Measurements from ENCODE around the gene ZNF367. TPM values are rescaled to one million over a fixed set of nuclear protein-coding genes. Genes with fewer than 3 reads are reported as not detected.

The ZNF367 gene
- total and polyA plus RNA-seq, 4 donors: 0.36 to 18.1 (median 2.0) TPM

- TF ChIP-seq EGR1 (IDR thresholded peaks at IDR 0.05; ENCODE audit: low read depth in 2 of 2) (no peak), REST (IDR thresholded peaks at IDR 0.05) (no peak), HNF4A (conservative IDR thresholded peaks at IDR 0.05) (no peak), ATF3 (IDR thresholded peaks at IDR 0.05) (no peak), NR2F2 (IDR thresholded peaks at IDR 0.05) (no peak)
- no peak overlapping the region for H3K27ac ChIP-seq (ENCODE audit: low read depth in 1 of 2, low read length in 2 of 2)
- H3K9me3 ChIP-seq (ENCODE audit: control insufficient read depth in 4 of 4, low read length in 3 of 4): no peaks in the 10 kb centered on the region
- 96% methylated on average over 5 of the region's 5 CpGs for WGBS
- DNase-seq (ENCODE audit: low spot score): no peak
- H3K4me3 ChIP-seq (ENCODE audit: low read depth in 1 of 3, low read length in 3 of 3): no peak overlapping the region
- no peaks in the 10 kb centered on the region for H3K4me1 ChIP-seq (ENCODE audit: control insufficient read depth in 4 of 4, insufficient read depth in 4 of 4, low read length in 3 of 4)
- no peak overlapping the region for H3K9ac ChIP-seq (ENCODE audit: low read depth in 1 of 2, low read length in 2 of 2)
- H3K27me3 ChIP-seq (ENCODE audit: control insufficient read depth in 4 of 4, insufficient read depth in 4 of 4, low read length in 3 of 4): no peaks in the 10 kb centered on the region
- no peaks in the 10 kb centered on the region for H3K36me3 ChIP-seq (ENCODE audit: control insufficient read depth in 4 of 4, insufficient read depth in 3 of 4, low read depth in 1 of 4, low read length in 3 of 4)
Measured at GRCh38 chr9:96460470-96460869, 42.3 kb upstream of the ZNF367 start.

GRCh38 chr9:96459268-96460007, 41.3 kb upstream of the ZNF367 start:
- 98% methylated on average over 7 of the region's 7 CpGs for WGBS
- Histone ChIP-seq H3K4me3 (ENCODE audit: low read depth in 1 of 3, low read length in 3 of 3) (no peak overlapping the region), H3K4me1 (ENCODE audit: control insufficient read depth in 4 of 4, insufficient read depth in 4 of 4, low read length in 3 of 4) (no peaks in the 10 kb centered on the region), H3K9me3 (ENCODE audit: control insufficient read depth in 4 of 4, low read length in 3 of 4) (no peaks in the 10 kb centered on the region), H3K36me3 (ENCODE audit: control insufficient read depth in 4 of 4, insufficient read depth in 3 of 4, low read depth in 1 of 4, low read length in 3 of 4) (no peaks in the 10 kb centered on the region), H3K27me3 (ENCODE audit: control insufficient read depth in 4 of 4, insufficient read depth in 4 of 4, low read length in 3 of 4) (no peaks in the 10 kb centered on the region), H3K27ac (ENCODE audit: low read depth in 1 of 2, low read length in 2 of 2) (no peak overlapping the region), H3K9ac (ENCODE audit: low read depth in 1 of 2, low read length in 2 of 2) (no peak overlapping the region)
- no peak for DNase-seq (ENCODE audit: low spot score)
- no peak for TF ChIP-seq SP1 (IDR thresholded peaks at IDR 0.05)
- TF ChIP-seq YY1 (IDR thresholded peaks at IDR 0.05): no peak
- TF ChIP-seq FOXA1 (IDR thresholded peaks at IDR 0.05): no peak
- TF ChIP-seq FOXA2 (IDR thresholded peaks at IDR 0.05): no peak
- TF ChIP-seq MAX (IDR thresholded peaks at IDR 0.05): no peak
- TF ChIP-seq NR2F2 (IDR thresholded peaks at IDR 0.05): no peak
- TF ChIP-seq, protein P1, sequence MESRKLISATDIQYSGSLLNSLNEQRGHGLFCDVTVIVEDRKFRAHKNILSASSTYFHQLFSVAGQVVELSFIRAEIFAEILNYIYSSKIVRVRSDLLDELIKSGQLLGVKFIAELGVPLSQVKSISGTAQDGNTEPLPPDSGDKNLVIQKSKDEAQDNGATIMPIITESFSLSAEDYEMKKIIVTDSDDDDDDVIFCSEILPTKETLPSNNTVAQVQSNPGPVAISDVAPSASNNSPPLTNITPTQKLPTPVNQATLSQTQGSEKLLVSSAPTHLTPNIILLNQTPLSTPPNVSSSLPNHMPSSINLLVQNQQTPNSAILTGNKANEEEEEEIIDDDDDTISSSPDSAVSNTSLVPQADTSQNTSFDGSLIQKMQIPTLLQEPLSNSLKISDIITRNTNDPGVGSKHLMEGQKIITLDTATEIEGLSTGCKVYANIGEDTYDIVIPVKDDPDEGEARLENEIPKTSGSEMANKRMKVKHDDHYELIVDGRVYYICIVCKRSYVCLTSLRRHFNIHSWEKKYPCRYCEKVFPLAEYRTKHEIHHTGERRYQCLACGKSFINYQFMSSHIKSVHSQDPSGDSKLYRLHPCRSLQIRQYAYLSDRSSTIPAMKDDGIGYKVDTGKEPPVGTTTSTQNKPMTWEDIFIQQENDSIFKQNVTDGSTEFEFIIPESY (IDR thresholded peaks at IDR 0.05): no peak

DNA sequence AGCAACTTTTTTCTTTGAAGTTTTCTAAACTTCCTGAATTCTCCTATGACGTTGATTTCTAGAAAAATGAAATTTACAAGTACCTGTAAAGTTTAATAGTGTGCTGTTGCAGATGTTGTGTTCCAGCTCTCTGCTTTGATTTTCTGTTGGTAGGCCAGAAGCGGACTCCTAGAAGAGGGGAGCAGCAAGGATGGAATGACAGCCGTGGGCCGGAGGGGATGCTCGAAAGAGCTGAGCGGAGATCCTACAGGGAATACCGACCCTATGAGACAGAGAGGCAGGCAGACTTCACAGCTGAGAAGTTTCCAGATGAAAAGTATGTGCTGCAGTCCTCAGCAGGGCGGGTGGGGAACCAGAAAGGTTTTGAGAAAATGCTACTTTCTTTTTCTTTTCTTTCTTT, 40.1 kb upstream of the ZNF367 start:
- H3K9me3 ChIP-seq (ENCODE audit: control insufficient read depth in 4 of 4, low read length in 3 of 4): no peaks in the 10 kb centered on the region
- H3K27ac ChIP-seq (ENCODE audit: low read depth in 1 of 2, low read length in 2 of 2): no peak overlapping the region
- DNase-seq (ENCODE audit: low spot score): no peak
- no peak overlapping the region for H3K4me3 ChIP-seq (ENCODE audit: low read depth in 1 of 3, low read length in 3 of 3)
- H3K36me3 ChIP-seq (ENCODE audit: control insufficient read depth in 4 of 4, insufficient read depth in 3 of 4, low read depth in 1 of 4, low read length in 3 of 4): no peaks in the 10 kb centered on the region
- H3K4me1 ChIP-seq (ENCODE audit: control insufficient read depth in 4 of 4, insufficient read depth in 4 of 4, low read length in 3 of 4): no peaks in the 10 kb centered on the region
- 96% methylated on average over 8 of the region's 8 CpGs for WGBS
- H3K9ac ChIP-seq (ENCODE audit: low read depth in 1 of 2, low read length in 2 of 2): no peak overlapping the region
- H3K27me3 ChIP-seq (ENCODE audit: control insufficient read depth in 4 of 4, insufficient read depth in 4 of 4, low read length in 3 of 4): no peaks in the 10 kb centered on the region
- no peak for TF ChIP-seq FOXA2 (IDR thresholded peaks at IDR 0.05)
- no peak for TF ChIP-seq JUND (IDR thresholded peaks at IDR 0.05)
- TF ChIP-seq ATF3 (IDR thresholded peaks at IDR 0.05): no peak
- no peak for TF ChIP-seq RAD21 (IDR thresholded peaks at IDR 0.05)
- TF ChIP-seq, protein P1 (IDR thresholded peaks at IDR 0.05): no peak
- TF ChIP-seq, protein P2, sequence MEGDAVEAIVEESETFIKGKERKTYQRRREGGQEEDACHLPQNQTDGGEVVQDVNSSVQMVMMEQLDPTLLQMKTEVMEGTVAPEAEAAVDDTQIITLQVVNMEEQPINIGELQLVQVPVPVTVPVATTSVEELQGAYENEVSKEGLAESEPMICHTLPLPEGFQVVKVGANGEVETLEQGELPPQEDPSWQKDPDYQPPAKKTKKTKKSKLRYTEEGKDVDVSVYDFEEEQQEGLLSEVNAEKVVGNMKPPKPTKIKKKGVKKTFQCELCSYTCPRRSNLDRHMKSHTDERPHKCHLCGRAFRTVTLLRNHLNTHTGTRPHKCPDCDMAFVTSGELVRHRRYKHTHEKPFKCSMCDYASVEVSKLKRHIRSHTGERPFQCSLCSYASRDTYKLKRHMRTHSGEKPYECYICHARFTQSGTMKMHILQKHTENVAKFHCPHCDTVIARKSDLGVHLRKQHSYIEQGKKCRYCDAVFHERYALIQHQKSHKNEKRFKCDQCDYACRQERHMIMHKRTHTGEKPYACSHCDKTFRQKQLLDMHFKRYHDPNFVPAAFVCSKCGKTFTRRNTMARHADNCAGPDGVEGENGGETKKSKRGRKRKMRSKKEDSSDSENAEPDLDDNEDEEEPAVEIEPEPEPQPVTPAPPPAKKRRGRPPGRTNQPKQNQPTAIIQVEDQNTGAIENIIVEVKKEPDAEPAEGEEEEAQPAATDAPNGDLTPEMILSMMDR (IDR thresholded peaks at IDR 0.05; ENCODE audit: low read depth, low read length, missing input control): no peak
- no peak for TF ChIP-seq TAF1 (conservative IDR thresholded peaks at IDR 0.05)
- no peak for TF ChIP-seq NR2F2 (IDR thresholded peaks at IDR 0.05)
- TF ChIP-seq GABPA (IDR thresholded peaks at IDR 0.05 in 1 of 2, conservative IDR thresholded peaks at IDR 0.05 in 1 of 2): no peak
- no peak for TF ChIP-seq RXRA (IDR thresholded peaks at IDR 0.05)
